IgD-negative memory B cell (primary cell): Measurements from ENCODE around the gene GANAB. TPM values are rescaled to one million over a fixed set of nuclear protein-coding genes. Genes with fewer than 3 reads are reported as not detected.
"Not testable (repeated sequence)": the region's sequence is repeated elsewhere in the genome, so short reads cannot be mapped to it uniquely, and the experiment has no call there.

Experiments used
- H3K27ac Mint-ChIP-seq, 3 donors: one replicate each; pipeline ENCODE4 v1.8.0; 2020 to 2022; ENCODE audit warnings: mild to moderate bottlenecking in 3 of 3, mixed read lengths in 3 of 3, moderate library complexity in 1 of 3
- H3K27me3 Mint-ChIP-seq: one replicate; pipeline ENCODE4 v1.8.0; 2021; ENCODE audit warnings: mixed read lengths
- H3K36me3 Mint-ChIP-seq: one replicate; pipeline ENCODE4 v1.8.0; 2020; ENCODE audit warnings: mild to moderate bottlenecking, mixed read lengths
- H3K4me1 Mint-ChIP-seq, 3 donors: one replicate each; pipeline ENCODE4 v1.8.0; 2020 to 2022; ENCODE audit warnings: mixed read lengths in 3 of 3, mild to moderate bottlenecking in 1 of 3
- H3K4me3 Mint-ChIP-seq, 4 donors: one replicate each; pipeline ENCODE4 v1.8.0; 2020 to 2022; ENCODE audit warnings: mild to moderate bottlenecking in 4 of 4, mixed read lengths in 4 of 4, moderate library complexity in 3 of 4
- H3K9me3 Mint-ChIP-seq, 3 donors: one replicate each; pipeline ENCODE4 v1.8.0; 2020 to 2021; ENCODE audit warnings: mixed read lengths in 3 of 3, mild to moderate bottlenecking in 1 of 3
- polyA plus RNA-seq: library from polyadenylated mRNA; unstranded; fragments of 300-500 nt; fragmentation: Illumina TruSeq; gene quantifications from one replicate; pipeline ENCODE4 v1.2.3, GENCODE V29; 2021

The GANAB gene
- polyA plus RNA-seq: 112 TPM

DNA sequence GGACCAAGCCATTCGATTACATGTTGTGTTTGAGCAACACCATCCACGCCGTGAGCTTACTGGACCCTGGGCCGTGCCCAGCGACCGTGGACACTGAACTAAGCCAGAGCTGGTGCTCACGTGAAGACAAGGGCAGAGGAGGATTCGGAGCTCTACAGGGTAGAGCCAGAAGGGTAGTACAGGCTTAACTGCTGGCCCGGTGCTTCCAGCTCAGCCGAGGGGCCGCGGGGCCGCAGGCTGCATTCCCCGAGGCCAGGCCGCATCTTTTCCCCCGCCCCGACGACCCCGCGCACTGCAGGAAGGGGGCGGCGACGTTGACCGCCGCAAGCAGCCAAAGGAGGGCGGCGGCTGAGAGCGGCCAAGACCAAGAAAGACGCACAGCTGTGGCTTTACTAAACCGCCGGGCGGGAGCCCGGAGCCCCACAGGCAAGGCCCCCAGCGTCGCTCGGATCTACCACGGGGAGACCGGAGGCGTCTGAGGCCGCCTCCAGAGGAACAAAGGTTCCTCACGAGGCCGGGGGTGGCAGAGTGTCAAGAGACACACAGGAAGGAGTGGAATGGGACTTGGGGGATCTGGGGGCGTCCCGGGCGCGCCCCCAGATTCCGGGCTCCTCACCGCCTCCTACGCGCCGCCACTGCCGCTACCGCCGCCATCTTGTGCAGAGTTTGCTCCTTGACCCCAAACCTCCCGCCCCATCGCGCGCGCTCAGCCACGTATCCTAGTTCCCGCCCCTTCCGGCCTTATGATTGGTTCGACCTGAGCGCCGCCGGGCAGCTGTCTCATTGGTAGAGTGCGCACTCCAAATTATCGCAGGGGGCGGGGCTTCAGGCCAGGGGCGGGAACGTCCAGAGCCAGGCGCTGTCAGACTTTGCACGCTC lies at the start of gene GANAB:
GANAB (minus strand) TSS at position 668 of the 879 bp plus-strand sequence; CDS start at position 654, 14 bp downstream.
- Mint-ChIP-seq H3K27ac (peak within 1 kb of the TSS; percentile 89 to 97 (median 97)), H3K4me1 (peaks cover 6 to 16% (median 11%) of the 10 kb centered on the region in 3 donors), H3K27me3 (no peaks in the 10 kb centered on the region), H3K4me3 (peak within 1 kb of the TSS; percentile 88 to 97 (median 94)), H3K9me3 (no peaks in the 10 kb centered on the region), H3K36me3 (no peaks in the 10 kb centered on the region)

GRCh38 chr11:62694455-62695167 lies 48.2 kb upstream of the GANAB start:
- Mint-ChIP-seq H3K27ac (peak overlapping the region in 1 of 3 donors; percentile 46), H3K27me3 (no peaks in the 10 kb centered on the region), H3K4me1 (peaks cover 3 to 5% (median 5%) of the 10 kb centered on the region in 3 donors), H3K9me3 (no peaks in the 10 kb centered on the region), H3K36me3 (peaks cover 2% of the 10 kb centered on the region), H3K4me3 (no peak overlapping the region)

- H3K4me3 Mint-ChIP-seq, H3K36me3 Mint-ChIP-seq, H3K27ac Mint-ChIP-seq, H3K27me3 Mint-ChIP-seq, H3K9me3 Mint-ChIP-seq, H3K4me1 Mint-ChIP-seq: not testable (repeated sequence)
Measured at GRCh38 chr11:62693624-62694023, 47.2 kb upstream of the GANAB start.

DNA sequence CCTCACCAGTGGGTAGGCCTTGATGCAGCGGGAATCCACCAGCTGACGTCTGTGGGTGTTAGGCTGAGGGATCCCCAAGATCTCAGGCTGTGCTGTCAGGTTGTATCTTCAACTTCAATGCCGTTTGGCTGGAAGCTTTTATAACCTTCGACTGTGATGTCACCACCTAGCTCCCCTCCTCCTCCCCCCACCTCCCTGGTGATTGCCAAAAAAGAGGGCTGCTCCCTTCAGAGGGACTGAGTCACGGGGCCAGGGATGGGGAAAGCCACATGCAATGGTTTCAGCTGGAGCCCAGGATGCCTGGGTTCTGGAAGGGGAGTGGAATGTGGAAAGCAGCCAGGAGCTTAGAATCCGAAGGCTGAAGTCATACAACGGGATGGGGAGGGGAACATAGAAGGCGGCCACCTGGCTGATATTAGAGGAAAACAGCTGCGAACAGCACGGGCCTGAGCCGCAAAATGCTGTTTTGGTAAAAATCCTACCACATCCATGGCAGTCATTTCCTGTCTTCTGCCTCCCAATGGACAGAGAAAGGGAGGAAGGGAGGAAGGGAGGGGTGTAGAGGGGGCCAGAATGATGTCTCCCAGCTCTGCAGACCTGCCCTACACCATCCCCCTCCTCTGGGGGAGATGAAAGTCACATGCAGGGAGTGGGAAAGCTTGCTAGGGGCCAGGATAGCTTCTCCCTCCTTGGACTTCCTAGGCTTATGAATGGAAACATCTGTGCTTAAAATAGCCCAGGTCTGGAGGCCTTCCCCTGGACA lies 43.2 kb upstream of the GANAB start, which contains the start of gene LRRN4CL:
LRRN4CL (minus strand) TSS at position 110 of the 763 bp plus-strand sequence. CDS start 1,022 bp downstream, outside the sequence.
- Mint-ChIP-seq H3K4me1 (peaks cover under 1 to 3% (median under 1%) of the 10 kb centered on the region in 3 donors), H3K36me3 (no peaks in the 10 kb centered on the region), H3K27me3 (peaks cover 4% of the 10 kb centered on the region), H3K9me3 (no peaks in the 10 kb centered on the region), H3K4me3 (no peak within 1 kb of the TSS), H3K27ac (no peak within 1 kb of the TSS)

DNA sequence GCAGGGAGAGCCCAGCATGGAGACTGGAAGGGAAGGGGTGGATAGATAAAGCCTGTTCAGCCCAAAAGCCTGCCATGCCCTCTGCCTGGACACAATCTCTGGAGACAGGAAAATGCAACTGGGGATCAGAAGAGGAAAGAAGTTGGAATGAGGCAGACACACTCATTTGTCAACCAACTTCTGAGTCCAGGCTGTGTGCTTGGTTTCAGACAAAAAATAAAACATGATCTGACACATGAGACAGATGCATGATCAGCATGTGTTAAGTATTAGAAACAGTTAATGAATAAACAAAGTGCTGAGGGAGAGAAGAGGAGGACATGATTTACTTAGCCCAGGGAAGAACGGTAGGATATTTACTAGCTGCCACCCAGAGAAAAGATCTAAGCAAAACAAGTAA lies 42.1 kb upstream of the GANAB start:
- Mint-ChIP-seq H3K27me3 (peaks cover 4% of the 10 kb centered on the region), H3K4me3 (no peak overlapping the region), H3K4me1 (peaks cover 0 to 3% (median 0%) of the 10 kb centered on the region in 3 donors), H3K27ac (no peak overlapping the region), H3K9me3 (no peaks in the 10 kb centered on the region), H3K36me3 (no peaks in the 10 kb centered on the region)

- H3K4me1 Mint-ChIP-seq: peaks cover 0 to 3% (median 0%) of the 10 kb centered on the region in 3 donors
- peaks cover 4% of the 10 kb centered on the region for H3K27me3 Mint-ChIP-seq
- no peaks in the 10 kb centered on the region for H3K9me3 Mint-ChIP-seq
- H3K36me3 Mint-ChIP-seq: no peaks in the 10 kb centered on the region
- H3K4me3 Mint-ChIP-seq: no peak overlapping the region
- H3K27ac Mint-ChIP-seq: no peak overlapping the region
Measured at GRCh38 chr11:62687508-62688396, 41.3 kb upstream of the GANAB start.

DNA sequence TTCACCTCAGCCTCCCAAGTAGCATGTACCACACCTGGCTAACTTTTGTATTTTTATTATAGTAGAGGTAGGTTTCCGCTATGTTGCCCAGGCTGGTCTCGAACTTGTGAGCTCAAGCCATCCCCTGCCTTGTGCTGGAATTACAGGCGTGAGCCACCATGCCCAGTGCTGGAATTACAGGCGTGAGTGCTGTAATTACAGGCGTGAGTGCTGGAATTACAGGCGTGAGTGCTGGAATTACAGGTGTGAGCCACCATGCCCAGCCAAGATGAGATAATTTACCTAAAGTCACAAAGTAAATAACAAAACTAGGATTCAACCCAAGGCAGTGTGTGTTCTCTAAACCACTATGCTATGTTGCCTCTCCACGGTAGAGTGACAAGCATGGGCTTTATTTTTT lies 36.1 kb upstream of the GANAB start:
- Mint-ChIP-seq H3K36me3 (peaks cover 1% of the 10 kb centered on the region), H3K9me3 (no peaks in the 10 kb centered on the region), H3K4me3 (no peak overlapping the region), H3K27me3 (peaks cover 2% of the 10 kb centered on the region), H3K27ac (no peak overlapping the region), H3K4me1 (peaks cover 13 to 15% (median 15%) of the 10 kb centered on the region in 3 donors)

DNA sequence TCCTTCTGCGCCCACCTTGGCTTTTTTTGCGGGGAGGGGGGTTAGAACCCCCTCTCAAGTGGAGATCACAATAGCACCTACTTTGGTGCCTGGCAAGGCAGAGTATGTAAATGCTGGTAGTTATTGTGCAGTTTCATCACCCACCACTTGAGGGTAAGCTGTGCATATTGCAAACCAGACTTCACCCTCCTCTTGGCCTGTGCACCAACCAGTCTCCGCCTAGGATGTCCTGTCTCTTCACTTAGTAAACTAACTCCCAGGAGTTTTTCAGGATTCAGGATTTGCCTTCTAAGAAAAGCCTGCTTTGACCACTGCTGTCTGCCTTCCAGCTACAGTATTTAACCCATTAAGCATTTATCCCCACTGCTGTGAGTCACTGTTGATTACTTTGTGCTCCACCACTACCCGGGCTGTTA lies 34.4 kb upstream of the GANAB start:
- Mint-ChIP-seq H3K27ac (peak overlapping the region; percentile 43 to 73 (median 64)), H3K4me3 (peak overlapping the region; percentile 66 to 84 (median 74)), H3K27me3 (no peaks in the 10 kb centered on the region), H3K9me3 (no peaks in the 10 kb centered on the region), H3K36me3 (peaks cover 1% of the 10 kb centered on the region), H3K4me1 (peaks cover 19% of the 10 kb centered on the region in 3 donors)

- H3K27ac Mint-ChIP-seq: peak within 1 kb of the TSS; percentile 92 to 98 (median 96)
- H3K27me3 Mint-ChIP-seq: no peaks in the 10 kb centered on the region
- peaks cover 3% of the 10 kb centered on the region for H3K36me3 Mint-ChIP-seq
- no peaks in the 10 kb centered on the region for H3K9me3 Mint-ChIP-seq
- peak within 1 kb of the TSS; percentile 91 to 96 (median 94) for H3K4me3 Mint-ChIP-seq
- peaks cover 20 to 23% (median 21%) of the 10 kb centered on the region in 3 donors for H3K4me1 Mint-ChIP-seq
Measured at GRCh38 chr11:62678770-62679696, 32.6 kb upstream of the GANAB start, which contains the start of gene UBXN1. UBXN1 (minus strand) TSS chr11:62679073; CDS start chr11:62678923, 150 bp downstream.

DNA sequence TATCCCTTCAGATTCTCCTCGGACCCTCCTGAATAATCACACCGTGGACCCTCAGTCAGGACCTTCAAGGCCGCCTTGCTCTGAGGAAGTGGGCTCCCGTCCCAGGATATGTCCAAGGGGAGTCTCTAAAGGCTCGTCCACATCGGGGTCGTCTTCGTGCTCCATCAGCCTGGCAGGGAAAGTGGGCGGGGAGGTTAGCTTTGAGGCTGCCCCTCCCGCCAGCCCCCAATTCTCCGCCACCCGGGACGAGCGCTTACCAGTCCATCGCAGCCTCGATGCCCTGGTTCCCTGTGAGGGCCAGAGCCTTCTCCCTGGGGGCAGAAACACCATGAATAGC lies 32.0 kb upstream of the GANAB start:
- Mint-ChIP-seq H3K4me3 (peak overlapping the region; percentile 91 to 96 (median 94)), H3K27me3 (no peaks in the 10 kb centered on the region), H3K4me1 (peaks cover 21 to 23% (median 22%) of the 10 kb centered on the region in 3 donors), H3K36me3 (peaks cover 3% of the 10 kb centered on the region), H3K9me3 (no peaks in the 10 kb centered on the region), H3K27ac (peak overlapping the region; percentile 92 to 98 (median 96))

- H3K36me3 Mint-ChIP-seq: peaks cover 3% of the 10 kb centered on the region
- H3K27ac Mint-ChIP-seq: peak overlapping the region; percentile 92 to 98 (median 96)
- peak overlapping the region; percentile 91 to 96 (median 94) for H3K4me3 Mint-ChIP-seq
- H3K9me3 Mint-ChIP-seq: no peaks in the 10 kb centered on the region
- H3K4me1 Mint-ChIP-seq: peaks cover 22 to 24% (median 23%) of the 10 kb centered on the region in 3 donors
- no peaks in the 10 kb centered on the region for H3K27me3 Mint-ChIP-seq
Measured at GRCh38 chr11:62677714-62678113, 31.3 kb upstream of the GANAB start.

- H3K36me3 Mint-ChIP-seq: peaks cover 3% of the 10 kb centered on the region
- no peaks in the 10 kb centered on the region for H3K27me3 Mint-ChIP-seq
- peak overlapping the region; percentile 92 to 98 (median 96) for H3K27ac Mint-ChIP-seq
- H3K4me3 Mint-ChIP-seq: peak overlapping the region; percentile 83 to 93 (median 88)
- no peaks in the 10 kb centered on the region for H3K9me3 Mint-ChIP-seq
- peaks cover 23 to 26% (median 23%) of the 10 kb centered on the region in 3 donors for H3K4me1 Mint-ChIP-seq
Measured at GRCh38 chr11:62677156-62677555, 30.7 kb upstream of the GANAB start.

DNA sequence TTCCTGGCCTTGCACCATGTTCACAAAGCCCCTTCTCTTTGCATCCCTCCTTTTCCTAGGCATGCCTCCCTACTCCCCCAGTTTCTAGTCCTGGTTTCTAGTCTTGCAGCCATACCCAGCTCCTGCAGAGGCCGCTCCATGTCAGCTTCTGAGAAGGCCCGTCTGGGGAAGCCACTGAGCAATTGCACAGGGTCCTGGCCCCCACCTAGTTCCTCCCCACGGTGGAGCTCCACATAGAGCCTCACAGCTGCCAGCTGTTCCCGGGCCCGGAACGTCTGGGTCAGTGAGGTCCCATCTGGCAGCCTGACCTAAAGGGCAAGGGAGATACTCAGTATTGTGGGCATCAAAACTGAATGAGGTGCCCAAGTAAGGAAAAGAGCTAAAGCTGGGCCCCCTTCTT lies 30.3 kb upstream of the GANAB start:
- Mint-ChIP-seq H3K27me3 (no peaks in the 10 kb centered on the region), H3K4me1 (peaks cover 24 to 27% (median 25%) of the 10 kb centered on the region in 3 donors), H3K9me3 (no peaks in the 10 kb centered on the region), H3K4me3 (peak overlapping the region; percentile 47 to 93 (median 84)), H3K36me3 (peaks cover 3% of the 10 kb centered on the region), H3K27ac (peak overlapping the region; percentile 6 to 98 (median 92))
